Cerebellar nuclear complex (tissue), 1 donor: ENCODE measurements around the gene GNAO1.

Source experiments
- DNase-seq, 2 experiments: peaks; one replicate each; lab custom pipeline; 2025; lab: John Stamatoyannopoulos, UW

GNAO1 gene

GRCh38 chr16:56289862-56290261, 98.6 kb downstream of the GNAO1 start:
- no peak for DNase-seq

GRCh38 chr16:56294014-56294413, 102.7 kb downstream of the GNAO1 start:
- no peak for DNase-seq

GRCh38 chr16:56294579-56294978, 103.3 kb downstream of the GNAO1 start:
- DNase-seq: no peak

GRCh38 chr16:56295059-56295665, 103.9 kb downstream of the GNAO1 start:
- DNase-seq: no peak

GRCh38 chr16:56295739-56296527, 104.6 kb downstream of the GNAO1 start:
- DNase-seq: no peak

- DNase-seq: no peak
Observed at GRCh38 chr16:56297684-56298083, 106.4 kb downstream of the GNAO1 start.

GRCh38 chr16:56298116-56298515, 106.8 kb downstream of the GNAO1 start:
- no peak for DNase-seq

GRCh38 chr16:56298948-56299596, 107.8 kb downstream of the GNAO1 start:
- DNase-seq: no peak

GRCh38 chr16:56300242-56300623, 108.9 kb downstream of the GNAO1 start:
- DNase-seq: no peak

GRCh38 chr16:56300891-56301850, 109.9 kb downstream of the GNAO1 start:
- DNase-seq: no peak

- no peak for DNase-seq
Observed at GRCh38 chr16:56302506-56302905, 111.2 kb downstream of the GNAO1 start.

- no peak for DNase-seq
Observed at GRCh38 chr16:56303066-56303715, 111.9 kb downstream of the GNAO1 start.

- no peak for DNase-seq
Observed at GRCh38 chr16:56303880-56304279, 112.6 kb downstream of the GNAO1 start.

GRCh38 chr16:56305956-56306565, 114.8 kb downstream of the GNAO1 start:
- no peak for DNase-seq

- DNase-seq: no peak
Observed at GRCh38 chr16:56306690-56307533, 115.6 kb downstream of the GNAO1 start.

GRCh38 chr16:56307534-56307873, 116.2 kb downstream of the GNAO1 start:
- DNase-seq: no peak

GRCh38 chr16:56309008-56309407, 117.7 kb downstream of the GNAO1 start:
- no peak for DNase-seq

- DNase-seq: no peak
Observed at GRCh38 chr16:56310690-56311089, 119.4 kb downstream of the GNAO1 start.

- no peak for DNase-seq
Observed at GRCh38 chr16:56311208-56312027, 120.1 kb downstream of the GNAO1 start.

GRCh38 chr16:56312028-56312300, 120.7 kb downstream of the GNAO1 start:
- no peak for DNase-seq
